Measurements from ENCODE around the gene SNTA1. TPM values are rescaled to one million over a fixed set of nuclear protein-coding genes. Genes with fewer than 3 reads are reported as not detected.

Gene SNTA1
- total and polyA plus RNA-seq, 9 of the 15 experiments (the other 6 are each of a cell fraction or from before 2014, with no cell fraction given): 1.2 to 40.8 (median 20.3) TPM

- peak in 1 of 2 experiments; percentile 50; a peak in 1 of 4 replicates for TF ChIP-seq KDM4B (IDR thresholded peaks at IDR 0.05; ENCODE audit: borderline replicate concordance in 2 of 2, low read depth in 1 of 2)
- no peak for TF ChIP-seq TCF3 (CRISPR knock-in tag; IDR thresholded peaks at IDR 0.05)
- TF ChIP-seq KHSRP (IDR thresholded peaks at IDR 0.05): no peak
- TF ChIP-seq ESRRB (CRISPR knock-in tag; IDR thresholded peaks at IDR 0.05; ENCODE audit: borderline replicate concordance): no peak
- peak; percentile 91 to 92 for TF ChIP-seq NRF1 (conservative IDR thresholded peaks at IDR 0.05 in 1 of 2, IDR thresholded peaks at IDR 0.05 in 1 of 2)
- no peak for TF ChIP-seq SREBF2 (CRISPR knock-in tag; IDR thresholded peaks at IDR 0.05)
- no peak for TF ChIP-seq MXI1 (IDR thresholded peaks at IDR 0.05; ENCODE audit: low read depth, low read length)
- TF ChIP-seq E2F8 (IDR thresholded peaks at IDR 0.05; ENCODE audit: low read depth, partially characterized antibody): peak; percentile 83
- peak; percentile 69; the same call in 1 of the 2 replicates for TF ChIP-seq TARDBP (IDR thresholded peaks at IDR 0.05)
- no peak; the same call in 1 of the 2 replicates for TF ChIP-seq ESRRA (IDR thresholded peaks at IDR 0.05; ENCODE audit: borderline replicate concordance, low read depth)
- no peak for TF ChIP-seq PTTG1 (tag; IDR thresholded peaks at IDR 0.05; ENCODE audit: low read depth)
- no peak for TF ChIP-seq JUNB (CRISPR knock-in tag; conservative IDR thresholded peaks at IDR 0.05)
- TF ChIP-seq RB1 (IDR thresholded peaks at IDR 0.05; ENCODE audit: low read depth): peak; percentile 9; the same call in 1 of the 2 replicates
- TF ChIP-seq ZNF511 (CRISPR knock-in tag; IDR thresholded peaks at IDR 0.05): no peak
- TF ChIP-seq POLR2AphosphoS5 (IDR thresholded peaks at IDR 0.05; ENCODE audit: control insufficient read depth, insufficient read depth, low read depth, low read length): peak; percentile 86
- no peak for TF ChIP-seq KAT7 (CRISPR knock-in tag; IDR thresholded peaks at IDR 0.05; ENCODE audit: borderline replicate concordance)
- TF ChIP-seq RERE (CRISPR knock-in tag; IDR thresholded peaks at IDR 0.05; ENCODE audit: borderline replicate concordance): no peak
- peak; percentile 81 to 93 for TF ChIP-seq E2F6 (IDR thresholded peaks at IDR 0.05; ENCODE audit: borderline replicate concordance in 1 of 2, extremely low read depth in 1 of 2, insufficient read depth in 1 of 2, insufficient read length in 1 of 2, low read depth in 1 of 2, low read length in 1 of 2, poor library complexity in 1 of 2, severe bottlenecking in 1 of 2)
These were observed 46.0 kb upstream of the SNTA1 start (continued) for GRCh38 chr20:33489495-33490022.
